GM12878 (cell line): ENCODE results near the gene BZW2. TPM values are rescaled to one million over a fixed set of nuclear protein-coding genes. Genes with fewer than 3 reads are reported as not detected.

Experiments used
- ATAC-seq: fragments of 200-7000 bp; cut with Tn5 transposase; 3 replicates; pipeline ENCODE4 v1.9.1; 2020; ENCODE audit warnings: mild to moderate bottlenecking, moderate library complexity
- BruUV-seq: library from RNA; stranded (reverse); fragments of 400-500 nt; replicated peaks from 2 replicates; lab custom pipeline; 2021; lab: Mats Ljungman, UMichigan
- CTCF ChIA-PET: fragments of 300-600 bp; sonication (Branson Sonifier 250); formaldehyde crosslinking; extraction: SDS; loops from one replicate; lab custom pipeline; 2021; ENCODE audit warnings: inconsistent platforms; lab: Yijun Ruan, JAX
- POLR2A ChIA-PET: fragments of 350-600 bp; formaldehyde crosslinking; extraction: SDS; loops from one replicate; lab custom pipeline; 2021; ENCODE audit warnings: inconsistent platforms; lab: Charles Lee
- RAD21 ChIA-PET: fragments of 300-600 bp; sonication (Branson Sonifier 250); formaldehyde crosslinking; loops from one replicate; lab custom pipeline; 2023; ENCODE audit warnings: antibody characterized with exemption; ENCODE audit not compliant: unreplicated experiment; lab: Charles Lee
- SMC1A ChIA-PET: fragments of 300-600 bp; sonication (Branson Sonifier 250); formaldehyde crosslinking; loops from one replicate; lab custom pipeline; 2023; ENCODE audit not compliant: unreplicated experiment, uncharacterized antibody; lab: Charles Lee
- DNase-seq: peaks from one replicate; pipeline ENCODE4 v3.0.0-alpha.2; 2011; ENCODE audit warnings: low read depth, low spot score
- FAIRE-seq: peaks from 3 replicates; lab custom pipeline; 2011; peaks lifted over from hg19 to GRCh38; lab: Jason Lieb, UNC
- H2AFZ ChIP-seq: 2 replicates; pipeline ENCODE4 v1.6.0; 2011; ENCODE audit warnings: low read depth, low read length, control low read depth; ENCODE audit not compliant: control insufficient read depth
- H3K27ac ChIP-seq: 2 replicates; pipeline ENCODE4 v1.5.1; 2011; ENCODE audit warnings: control low read depth; ENCODE audit not compliant: control insufficient read depth, insufficient read depth
- H3K27me3 ChIP-seq, 2 experiments: replicated peaks in 1 of 2; 2 replicates each; pipeline versions ENCODE4 v1.6.0 to v1.6.1; 2011; ENCODE audit warnings: low read length in 1 of 2; ENCODE audit not compliant: control insufficient read depth in 2 of 2, insufficient read depth in 2 of 2
- H3K36me3 ChIP-seq, 2 experiments: 2 replicates each; pipeline ENCODE4 v1.5.1; 2011; ENCODE audit warnings: low read length in 1 of 2; ENCODE audit not compliant: control insufficient read depth in 2 of 2, insufficient read depth in 2 of 2
- H3K4me1 ChIP-seq: 2 replicates; pipeline ENCODE4 v1.6.1; 2011; ENCODE audit warnings: mild to moderate bottlenecking, low read length, moderate library complexity, mixed read lengths; ENCODE audit not compliant: control insufficient read depth, insufficient read depth
- H3K4me2 ChIP-seq: 2 replicates; pipeline ENCODE4 v1.6.0; 2011; ENCODE audit warnings: control low read depth; ENCODE audit not compliant: control insufficient read depth, insufficient read depth
- H3K4me3 ChIP-seq: fragments of 200-600 bp; sonication (generic); 2 replicates; pipeline ENCODE4 v1.5.1; 2016
- H3K79me2 ChIP-seq: 2 replicates; pipeline ENCODE4 v1.6.0; 2011; ENCODE audit warnings: low read length; ENCODE audit not compliant: control insufficient read depth, insufficient read depth
- H3K9ac ChIP-seq: 2 replicates; pipeline ENCODE4 v1.8.0; 2011; ENCODE audit warnings: low read length, control low read depth, mixed read lengths; ENCODE audit not compliant: control insufficient read depth, insufficient read depth
- H3K9me3 ChIP-seq: replicated peaks from 3 replicates; pipeline ENCODE4 v1.5.1; 2011; ENCODE audit warnings: mild to moderate bottlenecking, low read length; ENCODE audit not compliant: control insufficient read depth, insufficient read depth
- H4K20me1 ChIP-seq: 2 replicates; pipeline ENCODE4 v1.6.0; 2011; ENCODE audit not compliant: control insufficient read depth, insufficient read depth
- CBFB ChIP-seq: IDR thresholded peaks from 2 replicates; pipeline ENCODE4 v1.6.1; 2016; ENCODE audit warnings: antibody characterized with exemption, low read depth
- EP300 ChIP-seq, 2 experiments: fragments of 150-350 bp in 1 of 2; IDR thresholded peaks; 2 replicates each; pipeline ENCODE4 v1.6.1; 2011 to 2012; ENCODE audit warnings: low read depth in 2 of 2, low read length in 2 of 2, borderline replicate concordance in 1 of 2, improper control_type of control experiment in 1 of 2, inconsistent platforms in 1 of 2; ENCODE audit not compliant: control insufficient read depth in 1 of 2
- GABPA ChIP-seq: IDR thresholded peaks from 2 replicates; pipeline ENCODE4 v1.6.1; 2014; ENCODE audit warnings: antibody characterized with exemption, low read depth, mild to moderate bottlenecking, inconsistent platforms
- HDAC2 ChIP-seq: fragments of 200-600 bp; sonication (generic); IDR thresholded peaks from 2 replicates; pipeline ENCODE4 v1.6.1; 2017
- MLLT1 ChIP-seq: fragments of 450-650 bp; IDR thresholded peaks from 2 replicates; pipeline ENCODE4 v1.6.1; 2016; ENCODE audit warnings: mild to moderate bottlenecking
- MYC ChIP-seq: IDR thresholded peaks from 2 replicates; pipeline ENCODE4 v1.6.1; 2011; ENCODE audit warnings: mild to moderate bottlenecking, low read length, moderate library complexity, inconsistent platforms; ENCODE audit not compliant: insufficient read depth, insufficient replicate concordance, insufficient read length, severe bottlenecking
- NFYB ChIP-seq: IDR thresholded peaks from 2 replicates; pipeline ENCODE4 v1.6.1; 2011; ENCODE audit warnings: low read depth, mild to moderate bottlenecking, low read length, improper control_type of control experiment, moderate library complexity; ENCODE audit not compliant: insufficient read depth
- RB1 ChIP-seq: fragments of 450-650 bp; formaldehyde crosslinking; IDR thresholded peaks from 2 replicates; pipeline ENCODE4 v1.6.1; 2017; ENCODE audit warnings: mild to moderate bottlenecking, borderline replicate concordance
- ZBTB33 ChIP-seq: fragments of 450-650 bp; IDR thresholded peaks from 2 replicates; pipeline ENCODE4 v1.6.1; 2017; ENCODE audit warnings: mild to moderate bottlenecking
- WGBS: methylation state at CpG from one replicate; pipeline ENCODE4 v1.1.6; 2016; ENCODE audit warnings: low lambda C conversion rate; ENCODE audit not compliant: insufficient replicate concordance, insufficient coverage; ENCODE audit errors: missing lambda C conversion rate; 5-methylcytosine and 5-hydroxymethylcytosine counted together
- in situ Hi-C: fragments of 300-500 bp; cut with MboI; formaldehyde crosslinking; loops from 9 replicates; pipeline ENCODE4 v1.14.3; 2018; ENCODE audit warnings: mixed read lengths
- intact Hi-C: fragments of 100-400 bp; cut with micrococcal nuclease; formaldehyde crosslinking; loops from one replicate; pipeline ENCODE4 v1.14.2; 2022; ENCODE audit not compliant: unreplicated experiment
- polyA plus RNA-seq, 11 experiments: library from polyadenylated mRNA; depleted of rRNA in 4 of 11; unstranded in 6 of 11; stranded (reverse) in 5 of 11; fragments of >200 nt; fragmentation: Nextera tagmentation in 4 of 11; fragmentation: Illumina TruSeq in 1 of 11; extraction: Ambion mirVana in 4 of 11; extraction: Trizol in 1 of 11; gene quantifications; 1 replicate in 1 of 11; 2 replicates in 10 of 11; pipeline versions ENCODE4 v1.2.1 to v1.2.3, GENCODE V29; 2011 to 2016; ENCODE audit warnings: inconsistent platforms in 2 of 11, missing spikeins in 2 of 11, low read depth in 1 of 11
- total RNA-seq, 4 experiments: library from RNA; depleted of rRNA in 3 of 4; stranded (reverse); fragments of >200 nt in 3 of 4; fragmentation: Illumina TruSeq in 1 of 4; extraction: Trizol in 1 of 4; gene quantifications; 2 replicates each; pipeline versions ENCODE4 v1.2.1 to v1.2.3, GENCODE V29; 2013 to 2021

BZW2 gene
- total and polyA plus RNA-seq, 10 of the 15 experiments (the other 5 are each of a cell fraction or from before 2014, with no cell fraction given) = 1.3 to 6.8 (median 3.1) TPM

- CTCF ChIA-PET = no interaction called here
- Histone ChIP-seq H2AFZ (no peak overlapping the region), H3K9ac (no peak overlapping the region), H3K4me1 (no peaks in the 10 kb centered on the region), H3K79me2 (no peaks in the 10 kb centered on the region), H3K36me3 (no peaks in the 10 kb centered on the region), H3K9me3 (no peaks in the 10 kb centered on the region), H4K20me1 (no peaks in the 10 kb centered on the region), H3K27ac (no peak overlapping the region), H3K4me2 (no peak overlapping the region), H3K27me3 (peaks cover 5 to 11% of the 10 kb centered on the region in 2 experiments; a peak in 3 of 4 replicates), H3K4me3 (no peak overlapping the region)
- in situ Hi-C loops = no loop called here
- WGBS = 88% methylated on average over 1 of the region's 1 CpG
- no peak for FAIRE-seq
- intact Hi-C loops = no loop called here
- no peak for DNase-seq
- RAD21 ChIA-PET = no interaction called here
- POLR2A ChIA-PET = no interaction called here
- no TSS peak for BruUV-seq
- ATAC-seq = no peak
- SMC1A ChIA-PET = no interaction called here
- TF ChIP-seq EP300 (IDR thresholded peaks at IDR 0.05; ENCODE audit: borderline replicate concordance in 1 of 2, control insufficient read depth in 1 of 2, low read depth in 2 of 2, low read length in 2 of 2) (no peak), CBFB (no peak), RB1 (no peak), MLLT1 (no peak), NFYB (no peak), GABPA (no peak), MYC (no peak), HDAC2 (no peak), ZBTB33 (no peak)
Observed at GRCh38 chr7:16649196-16649595, 3.2 kb downstream of the BZW2 start.
